SJCRH30 (cell line): ENCODE data around the gene CROCC2. TPM values are rescaled to one million over a fixed set of nuclear protein-coding genes. Genes with fewer than 3 reads are reported as not detected.
A peak's percentile ranks its signal among the peaks of the same experiment; 100 is the strongest.

Experiments used
- DNase-seq, 2 experiments: peaks; one replicate each; pipeline ENCODE4 v3.0.0-alpha.2; 2015 to 2020
- H3K27ac ChIP-seq: fragments of 250-450 bp; sonication (Bioruptor Pico); 2 replicates; pipeline ENCODE4 v1.5.1; 2020; ENCODE audit warnings: mild to moderate bottlenecking, moderate library complexity
- H3K27me3 ChIP-seq: fragments of 250-450 bp; sonication (Bioruptor Pico); 2 replicates; pipeline ENCODE4 v1.5.1; 2020; ENCODE audit warnings: mild to moderate bottlenecking, moderate library complexity
- H3K36me3 ChIP-seq: fragments of 250-450 bp; sonication (Bioruptor Pico); 2 replicates; pipeline ENCODE4 v1.5.1; 2020; ENCODE audit warnings: mild to moderate bottlenecking, moderate library complexity
- H3K4me1 ChIP-seq: fragments of 250-450 bp; sonication (Bioruptor Pico); 2 replicates; pipeline ENCODE4 v1.5.1; 2020; ENCODE audit warnings: mild to moderate bottlenecking, moderate library complexity
- H3K4me3 ChIP-seq: fragments of 250-450 bp; sonication (Bioruptor Pico); 2 replicates; pipeline ENCODE4 v1.5.1; 2020; ENCODE audit warnings: mild to moderate bottlenecking, moderate library complexity
- H3K9me3 ChIP-seq: fragments of 250-450 bp; sonication (Bioruptor Pico); replicated peaks from 2 replicates; pipeline ENCODE4 v1.5.1; 2020; ENCODE audit warnings: mild to moderate bottlenecking, moderate library complexity
- total RNA-seq: library from RNA; depleted of rRNA; stranded (reverse); fragments of >200 nt; shearing (Covaris generic); gene quantifications from 2 replicates; pipeline ENCODE4 v1.2.3, GENCODE V29; 2014

CROCC2 gene
- total RNA-seq, 1 experiment from 2014 or later = 0.26 TPM

DNA sequence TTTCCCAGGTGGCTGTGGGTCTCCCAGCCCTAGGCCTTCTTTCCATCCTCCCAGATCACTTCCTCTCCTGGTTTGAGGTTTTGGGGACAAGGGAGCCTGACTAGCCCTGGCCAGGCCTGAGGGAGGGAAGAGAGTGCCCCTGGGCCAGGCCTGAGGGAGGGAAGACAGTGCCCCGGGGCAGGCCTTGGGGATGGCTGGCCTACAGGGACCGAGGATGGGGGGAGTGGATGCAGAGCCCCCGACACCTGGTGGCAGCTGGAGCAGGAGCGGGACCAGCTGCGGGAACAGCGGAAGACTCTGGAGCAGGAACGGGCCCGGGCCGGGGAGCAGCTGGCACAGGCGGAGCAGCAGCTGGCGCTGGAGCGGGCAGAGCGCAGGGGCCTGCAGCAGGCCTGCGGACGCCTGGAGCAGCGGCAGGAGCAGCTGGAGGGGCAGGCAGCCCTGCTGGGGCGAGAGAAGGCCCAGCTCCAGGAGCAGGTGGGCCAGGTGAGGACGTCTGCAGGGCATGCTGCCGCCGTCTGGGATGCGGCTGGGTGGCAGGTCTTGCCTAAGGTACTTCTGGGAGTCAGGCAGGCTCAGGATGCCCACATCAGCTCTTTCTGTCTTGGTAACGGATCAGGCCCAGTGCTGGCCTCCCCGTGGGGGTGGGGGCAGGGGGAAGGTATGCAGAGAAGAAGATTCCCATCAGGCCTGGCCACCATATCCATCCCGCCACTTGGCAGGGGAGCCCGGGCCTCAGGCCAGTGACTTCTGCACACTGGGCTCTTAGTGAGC lies 29.2 kb downstream of the CROCC2 start:
- H3K36me3 ChIP-seq = no peaks in the 10 kb centered on the region
- peaks cover 21% of the 10 kb centered on the region for H3K4me1 ChIP-seq
- no peaks in the 10 kb centered on the region for H3K27me3 ChIP-seq
- no peak overlapping the region for H3K4me3 ChIP-seq
- H3K27ac ChIP-seq = no peak overlapping the region
- no peaks in the 10 kb centered on the region; the same call in 1 of the 2 replicates for H3K9me3 ChIP-seq
- peak in 1 of 2 experiments; percentile 2 for DNase-seq

DNA sequence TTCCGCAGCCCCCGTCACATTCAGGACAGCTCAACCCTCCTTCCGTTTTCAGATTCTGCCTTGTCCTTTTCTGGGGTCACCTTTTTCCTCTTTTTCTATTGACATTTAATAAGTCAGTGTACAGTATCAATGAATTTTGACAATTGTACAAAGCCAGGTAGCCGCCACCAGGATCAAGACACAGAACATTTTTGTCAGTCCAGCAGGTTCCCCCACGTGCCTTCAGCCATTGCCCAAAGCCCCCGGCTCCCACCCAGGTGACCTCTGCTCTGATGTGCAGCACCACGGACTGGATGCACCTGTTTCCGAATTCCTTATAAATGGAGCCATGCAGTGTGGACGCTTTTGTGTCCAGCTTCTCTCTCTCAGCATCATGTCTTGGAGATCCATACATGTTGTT lies 30.0 kb downstream of the CROCC2 start:
- Histone ChIP-seq H3K36me3 (no peaks in the 10 kb centered on the region), H3K27me3 (no peaks in the 10 kb centered on the region), H3K4me3 (no peak overlapping the region), H3K9me3 (no peaks in the 10 kb centered on the region; the same call in 1 of the 2 replicates), H3K4me1 (peaks cover 21% of the 10 kb centered on the region), H3K27ac (no peak overlapping the region)
- DNase-seq = no peak

DNA sequence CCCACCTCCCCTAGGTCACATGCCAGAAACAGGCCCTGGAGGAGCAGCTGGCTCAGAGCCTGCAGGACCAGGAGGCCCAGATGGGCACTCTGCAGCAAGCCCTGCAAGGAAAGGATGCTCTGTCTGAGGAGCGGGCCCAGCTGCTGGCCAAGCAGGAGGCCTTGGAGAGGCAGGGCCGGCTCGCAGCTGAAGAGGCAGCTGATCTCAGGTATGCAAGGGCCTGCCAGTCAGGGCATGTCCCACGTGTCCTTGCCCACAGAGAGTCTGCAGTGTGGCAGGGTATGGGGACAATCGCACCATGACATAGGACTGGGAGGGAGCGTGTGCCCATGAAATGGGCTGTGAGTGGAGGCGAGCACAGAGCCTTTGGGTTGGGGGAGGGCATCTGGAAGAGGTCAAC lies 39.9 kb downstream of the CROCC2 start:
- DNase-seq = no peak
- no peaks in the 10 kb centered on the region for H3K27me3 ChIP-seq
- no peaks in the 10 kb centered on the region for H3K9me3 ChIP-seq
- H3K4me1 ChIP-seq = peaks cover 20% of the 10 kb centered on the region
- no peak overlapping the region for H3K27ac ChIP-seq
- no peaks in the 10 kb centered on the region for H3K36me3 ChIP-seq
- no peak overlapping the region for H3K4me3 ChIP-seq

DNA sequence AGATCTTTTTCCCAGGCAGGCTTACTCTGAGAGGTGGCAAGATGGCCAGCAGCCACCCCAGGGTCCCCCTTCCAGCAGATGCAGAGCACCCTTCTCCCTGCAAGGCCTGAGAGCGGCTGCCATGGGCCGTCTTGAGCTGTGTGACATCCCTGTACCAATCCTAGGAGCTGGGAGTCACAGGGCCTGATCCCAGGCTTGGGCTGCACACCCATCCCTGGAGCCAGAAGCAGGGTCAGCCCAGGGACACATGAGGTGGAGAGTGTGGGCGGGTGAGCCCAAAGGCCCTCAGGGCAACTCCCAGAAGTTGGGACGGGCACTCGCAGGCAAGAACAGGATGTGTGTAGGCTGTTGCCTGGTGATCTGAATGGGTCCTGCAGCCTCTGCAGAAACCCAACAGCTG lies 40.5 kb downstream of the CROCC2 start:
- Histone ChIP-seq H3K4me1 (peaks cover 20% of the 10 kb centered on the region), H3K9me3 (no peaks in the 10 kb centered on the region), H3K27ac (no peak overlapping the region), H3K4me3 (no peak overlapping the region), H3K27me3 (no peaks in the 10 kb centered on the region), H3K36me3 (no peaks in the 10 kb centered on the region)
- peak; percentile 38 to 64 for DNase-seq

DNA sequence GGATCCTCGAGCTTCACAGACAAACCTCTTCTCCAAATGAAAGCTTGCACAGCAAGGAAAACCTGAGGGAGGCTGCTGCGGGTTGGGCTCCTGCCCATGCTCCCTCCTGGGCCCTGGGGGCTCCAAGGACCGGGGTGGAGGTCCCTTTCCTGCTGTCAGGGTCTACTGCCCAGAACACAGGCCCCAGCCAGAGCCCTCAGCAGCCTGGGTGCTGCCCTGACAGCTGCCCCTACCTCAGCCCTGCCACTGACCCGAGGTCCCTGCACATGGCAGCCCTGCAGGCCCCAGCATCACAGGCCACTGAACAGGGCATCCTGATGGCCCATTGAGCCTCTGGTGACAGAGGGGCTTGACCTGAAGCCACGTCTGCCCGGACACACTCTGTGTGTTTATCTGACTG lies 41.0 kb downstream of the CROCC2 start:
- Histone ChIP-seq H3K4me3 (no peak overlapping the region), H3K4me1 (peaks cover 20% of the 10 kb centered on the region), H3K36me3 (no peaks in the 10 kb centered on the region), H3K27me3 (no peaks in the 10 kb centered on the region), H3K9me3 (no peaks in the 10 kb centered on the region), H3K27ac (no peak overlapping the region)
- no peak for DNase-seq

DNA sequence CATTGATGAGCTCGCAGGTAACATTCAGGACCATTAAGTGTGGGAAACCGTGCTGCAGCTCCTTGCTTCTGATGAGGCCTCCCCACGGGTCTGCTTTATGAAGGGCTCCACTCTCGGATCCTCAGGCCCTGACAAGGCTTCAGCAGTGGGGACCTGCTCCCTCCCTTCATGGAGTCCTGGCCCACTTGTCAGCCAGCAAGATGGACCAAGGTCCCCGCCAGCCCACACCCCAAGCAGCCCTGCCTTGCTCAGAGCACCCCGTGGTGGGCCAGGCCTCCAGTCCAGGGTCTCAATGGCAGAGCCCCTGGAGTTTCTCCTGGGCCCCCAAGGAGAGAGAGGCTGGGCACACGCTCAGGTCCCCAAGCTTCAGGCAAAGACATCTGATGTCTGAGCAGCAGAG lies 41.5 kb downstream of the CROCC2 start:
- Histone ChIP-seq H3K27me3 (no peaks in the 10 kb centered on the region), H3K27ac (no peak overlapping the region), H3K36me3 (no peaks in the 10 kb centered on the region), H3K9me3 (no peaks in the 10 kb centered on the region), H3K4me1 (peaks cover 20% of the 10 kb centered on the region), H3K4me3 (no peak overlapping the region)
- no peak for DNase-seq

DNA sequence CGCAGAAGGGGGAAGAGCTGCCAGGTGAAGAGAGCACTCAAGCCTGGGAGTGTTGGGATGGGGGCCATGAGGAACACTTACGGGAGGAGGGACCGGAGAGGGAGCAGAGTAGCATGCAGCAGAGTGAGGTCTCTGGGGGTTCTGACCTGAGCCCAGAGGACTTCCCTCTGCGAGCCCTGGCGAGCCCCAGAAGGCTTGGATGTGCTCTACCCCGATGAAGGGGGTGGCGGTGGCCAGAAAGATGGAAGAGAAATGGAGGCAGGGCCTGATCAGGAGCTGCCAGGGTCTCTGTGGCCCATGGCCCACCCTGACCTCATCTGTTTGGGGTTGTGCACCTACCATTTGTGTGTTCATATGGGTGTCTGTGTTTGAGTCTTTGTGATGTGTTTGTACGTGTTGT lies 42.0 kb downstream of the CROCC2 start:
- no peak overlapping the region for H3K27ac ChIP-seq
- no peak for DNase-seq
- H3K4me3 ChIP-seq = no peak overlapping the region
- H3K36me3 ChIP-seq = no peaks in the 10 kb centered on the region
- H3K27me3 ChIP-seq = no peaks in the 10 kb centered on the region
- H3K4me1 ChIP-seq = peaks cover 23% of the 10 kb centered on the region
- no peaks in the 10 kb centered on the region for H3K9me3 ChIP-seq

DNA sequence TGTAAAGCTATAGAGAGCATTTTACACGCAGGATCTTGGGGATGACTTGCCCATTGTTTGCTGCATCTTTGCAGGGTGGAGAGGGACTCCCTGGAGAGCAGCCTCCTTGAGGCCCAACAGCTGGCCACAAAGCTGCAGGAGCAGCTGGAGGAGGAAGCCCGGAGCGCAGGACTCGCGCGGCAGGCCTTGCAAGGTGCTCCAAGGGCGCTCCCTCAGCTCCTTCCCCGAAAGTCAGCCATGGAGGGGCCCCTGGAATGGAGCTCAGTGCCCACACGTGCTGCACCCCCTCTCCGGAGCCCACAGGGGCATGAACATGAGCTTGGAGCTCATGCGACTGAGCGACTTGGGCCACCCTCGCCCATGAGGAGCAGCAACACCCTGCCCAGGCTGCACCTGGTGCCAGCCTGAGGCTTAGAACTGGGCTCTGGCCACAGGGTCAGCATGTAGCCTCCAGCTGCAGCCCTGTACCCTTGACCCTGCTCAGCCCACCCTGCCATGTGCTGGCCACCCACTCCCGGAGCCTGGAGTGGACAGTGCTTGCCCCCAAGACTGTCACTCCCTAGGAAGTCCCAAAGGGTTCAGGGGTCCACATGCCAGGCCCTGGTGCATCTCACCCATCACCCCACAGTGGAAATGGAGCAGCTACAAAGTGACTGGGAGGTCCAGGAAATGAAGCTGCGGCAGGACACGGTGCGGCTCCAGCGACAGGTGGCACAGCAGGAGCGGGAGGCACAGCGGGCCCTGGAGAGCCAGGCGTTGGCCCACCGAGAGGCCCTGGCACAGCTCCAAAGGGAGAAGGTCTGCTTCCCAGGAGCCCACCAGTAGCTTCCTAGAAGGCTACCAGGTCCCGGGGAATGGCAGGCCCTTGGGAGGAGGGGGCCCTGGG lies 43.0 kb downstream of the CROCC2 start:
- H3K27me3 ChIP-seq = no peaks in the 10 kb centered on the region
- no peak overlapping the region for H3K27ac ChIP-seq
- DNase-seq = peak; percentile 59 to 75
- H3K9me3 ChIP-seq = no peaks in the 10 kb centered on the region
- H3K4me3 ChIP-seq = no peak overlapping the region
- no peaks in the 10 kb centered on the region for H3K36me3 ChIP-seq
- peaks cover 33% of the 10 kb centered on the region for H3K4me1 ChIP-seq

DNA sequence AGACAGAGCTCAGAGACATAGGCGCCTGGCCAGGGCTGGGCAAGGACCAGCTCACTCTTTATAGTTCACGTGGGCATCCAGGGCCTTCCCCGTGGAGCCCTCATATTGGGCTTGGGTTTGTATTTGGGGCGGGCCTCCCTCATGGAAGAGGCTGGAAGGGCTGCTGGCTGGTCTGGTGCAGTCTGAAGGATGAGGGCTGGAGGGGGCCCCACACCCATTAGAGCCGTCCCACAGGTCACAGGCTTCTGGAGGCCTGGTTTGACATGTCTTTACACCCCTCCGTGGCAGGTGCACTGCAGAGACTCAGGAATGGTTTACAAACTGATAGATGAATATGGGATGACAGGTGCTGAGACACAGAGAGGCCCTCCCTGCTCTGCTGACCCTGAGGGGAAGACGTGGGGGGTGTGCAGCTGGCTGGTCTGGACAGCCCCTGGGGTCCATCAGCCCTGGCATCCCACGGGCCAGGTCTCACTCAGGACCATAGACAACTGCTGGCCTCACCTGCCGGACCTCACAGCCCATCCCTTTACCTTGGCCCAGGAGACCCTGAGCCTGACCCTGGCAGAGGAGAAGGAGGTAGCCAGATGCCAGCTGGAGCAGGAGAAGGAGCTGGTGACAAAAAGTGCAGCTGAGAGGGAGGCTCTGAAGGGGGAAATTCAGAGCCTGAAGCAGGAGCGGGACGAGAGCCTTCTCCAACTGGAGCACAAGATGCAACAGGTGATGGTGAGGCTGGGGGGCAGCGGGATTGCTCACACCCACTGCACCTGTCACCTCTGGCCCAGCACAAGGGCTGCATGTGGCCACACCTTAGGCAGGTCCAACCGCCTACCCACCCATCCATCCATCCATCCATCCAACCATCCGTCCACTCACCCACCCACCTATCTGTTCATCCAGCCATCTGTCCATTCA lies 43.9 kb downstream of the CROCC2 start:
- Histone ChIP-seq H3K27ac (no peak overlapping the region), H3K36me3 (no peaks in the 10 kb centered on the region), H3K9me3 (no peaks in the 10 kb centered on the region), H3K4me1 (peaks cover 41% of the 10 kb centered on the region), H3K4me3 (no peak overlapping the region), H3K27me3 (peaks cover under 1% of the 10 kb centered on the region; the same call in 1 of the 2 replicates)
- DNase-seq = no peak

DNA sequence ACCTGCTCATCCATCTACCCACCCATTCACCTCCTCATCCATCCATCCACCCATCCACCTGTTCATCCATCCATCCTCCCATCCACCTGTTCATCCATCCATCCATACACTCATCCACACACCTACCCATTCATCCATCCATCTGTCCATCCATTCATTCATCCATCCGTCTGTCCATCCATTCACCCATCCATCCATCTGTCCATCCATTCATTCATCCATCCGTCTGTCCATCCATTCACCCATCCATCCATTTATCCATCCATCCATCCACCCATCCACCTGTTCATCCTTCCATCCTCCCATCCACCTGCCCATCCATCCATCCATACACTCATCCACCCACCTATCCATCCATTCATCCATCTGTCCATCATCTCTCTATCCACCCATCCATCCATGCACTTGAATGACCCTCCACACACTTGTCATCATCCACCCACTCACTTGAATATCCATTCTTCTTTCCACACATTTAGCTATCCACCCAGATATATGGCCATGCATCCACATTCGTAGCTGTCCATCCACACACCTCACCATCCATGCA lies 45.0 kb downstream of the CROCC2 start:
- Histone ChIP-seq H3K27me3 (peaks cover 6% of the 10 kb centered on the region), H3K36me3 (no peaks in the 10 kb centered on the region), H3K9me3 (no peaks in the 10 kb centered on the region), H3K27ac (no peak overlapping the region), H3K4me3 (no peak overlapping the region), H3K4me1 (peaks cover 43% of the 10 kb centered on the region)
- no peak for DNase-seq

DNA sequence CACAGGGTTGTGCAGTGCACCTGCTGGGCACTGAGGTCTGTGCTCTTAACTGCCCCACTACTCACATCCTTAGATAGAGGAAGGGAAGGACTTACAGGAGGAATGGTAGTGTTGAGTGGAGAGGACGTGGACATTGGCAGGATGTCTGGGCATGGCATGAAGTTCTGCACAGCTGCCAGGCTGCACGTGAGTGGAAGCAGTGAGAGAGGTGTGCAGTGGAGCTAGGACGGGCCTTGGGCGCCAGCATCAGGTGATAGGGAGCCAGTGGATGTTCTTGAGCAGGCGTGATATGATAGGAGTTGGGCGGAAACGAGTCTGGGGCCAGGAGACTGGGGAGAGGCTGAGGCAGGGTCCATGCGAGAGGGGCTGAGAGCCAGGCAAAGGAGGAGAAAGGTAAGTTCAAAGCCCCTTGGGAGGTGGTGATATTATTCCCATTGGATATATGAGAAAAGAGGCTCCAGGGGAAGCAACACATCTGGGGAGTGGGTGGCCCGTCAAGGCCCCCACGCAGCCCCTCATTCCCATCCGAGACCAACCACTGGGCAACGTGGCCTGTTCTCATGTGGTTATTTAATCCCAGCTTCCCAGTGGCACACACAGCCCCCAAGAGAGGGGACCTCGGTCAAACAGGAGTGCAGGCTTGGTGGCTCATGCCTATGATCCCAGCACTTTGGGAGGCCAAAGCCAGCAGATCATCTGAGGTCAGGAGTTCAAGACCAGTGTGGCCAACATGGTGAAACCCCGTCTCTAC lies 46.5 kb downstream of the CROCC2 start:
- Histone ChIP-seq H3K27me3 (peaks cover 6% of the 10 kb centered on the region), H3K4me3 (no peak overlapping the region)

DNA sequence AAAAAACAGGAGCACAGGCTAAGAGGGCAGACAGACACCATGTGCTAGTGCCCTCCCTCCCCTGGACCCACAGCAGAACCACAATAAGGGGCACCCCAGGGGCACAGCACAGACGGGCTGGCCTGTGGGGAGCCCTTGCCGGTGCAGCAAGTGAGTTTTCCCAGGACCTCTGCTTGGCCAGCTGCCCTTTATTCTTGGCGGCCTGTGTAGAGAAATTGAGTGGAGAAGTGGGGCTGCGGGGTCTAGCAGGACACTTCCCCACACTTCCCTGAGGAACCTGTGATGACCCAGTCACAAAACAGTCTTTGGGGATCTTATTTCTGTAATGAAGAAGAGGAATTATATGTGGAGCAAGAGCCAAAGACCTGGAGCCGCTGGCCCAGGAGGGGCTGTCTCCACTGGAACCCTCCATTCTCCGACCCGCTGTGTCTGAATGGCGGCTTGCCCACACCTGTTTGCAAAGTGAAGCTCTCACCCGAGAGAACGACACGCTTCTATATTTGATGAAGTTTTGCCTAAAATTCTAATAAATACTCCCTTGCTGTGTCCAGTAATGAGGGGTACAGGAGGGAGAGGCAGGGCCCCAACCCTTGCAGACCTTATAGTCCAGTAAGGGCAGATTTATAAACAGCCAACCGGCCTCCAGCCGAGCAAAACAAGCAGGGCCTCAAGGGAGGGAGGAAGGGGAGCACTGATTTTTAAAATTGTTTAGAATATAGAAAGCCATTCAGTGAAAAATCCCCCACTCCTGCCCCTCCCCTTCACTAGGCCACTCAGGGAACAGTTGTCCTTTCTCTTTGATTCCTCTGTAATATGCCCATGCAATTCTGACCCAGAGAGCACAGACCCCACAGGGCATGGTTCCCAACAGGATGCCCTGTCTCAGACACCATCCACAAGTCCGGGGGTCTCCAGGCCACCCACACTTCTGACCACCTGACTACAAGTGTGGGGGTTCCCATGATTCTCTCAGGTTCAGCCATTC lies 47.6 kb downstream of the CROCC2 start:
- peak; percentile 49 to 72 for DNase-seq
- Histone ChIP-seq H3K4me3 (no peak overlapping the region), H3K36me3 (no peaks in the 10 kb centered on the region), H3K9me3 (no peaks in the 10 kb centered on the region), H3K27me3 (peaks cover 6% of the 10 kb centered on the region), H3K27ac (peak overlapping the region; percentile 22; the same call in 1 of the 2 replicates), H3K4me1 (peaks cover 54% of the 10 kb centered on the region)

More for the DNA sequence above, 46.5 kb downstream of the CROCC2 start:
- Histone ChIP-seq H3K36me3 (no peaks in the 10 kb centered on the region), H3K4me1 (peaks cover 50% of the 10 kb centered on the region), H3K9me3 (no peaks in the 10 kb centered on the region), H3K27ac (no peak overlapping the region)
- no peak for DNase-seq
